CD4-positive, CD25-positive, alpha-beta regulatory T cell (primary cell): ENCODE results near the gene TWIST2. TPM values are rescaled to one million over a fixed set of nuclear protein-coding genes. Genes with fewer than 3 reads are reported as not detected.

ENCODE experiments used
- ATAC-seq, 2 donors: fragments of 150-1000 bp; cut with Tn5 transposase; one replicate each; pipeline ENCODE4 v1.10.0; 2021; ENCODE audit warnings: low read depth in 2 of 2, moderate number of reproducible peaks in 2 of 2, moderate library complexity in 1 of 2
- DNase-seq, 3 donors: peaks; one replicate each; pipeline versions ENCODE4 v3.0.0 to v3.0.0-alpha.2; 2012 to 2022; ENCODE audit warnings: mixed read lengths in 1 of 3
- H3K27ac ChIP-seq: one replicate; pipeline ENCODE4 v1.7.0; 2013; ENCODE audit warnings: mild to moderate bottlenecking, low read length; ENCODE audit not compliant: insufficient read depth, poor library complexity, severe bottlenecking
- H3K27me3 ChIP-seq: one replicate; pipeline ENCODE4 v1.7.0; 2013; ENCODE audit warnings: low read length; ENCODE audit not compliant: control insufficient read depth, insufficient read depth
- H3K36me3 ChIP-seq: one replicate; pipeline ENCODE4 v1.7.0; 2013; ENCODE audit warnings: mild to moderate bottlenecking, low read length, moderate library complexity; ENCODE audit not compliant: control insufficient read depth, insufficient read depth
- H3K4me1 ChIP-seq: 2 replicates; pipeline ENCODE4 v1.7.0; 2013; ENCODE audit warnings: mild to moderate bottlenecking, low read length; ENCODE audit not compliant: insufficient read depth, control insufficient read depth, poor library complexity, severe bottlenecking
- H3K4me3 ChIP-seq: one replicate; pipeline ENCODE4 v1.7.0; 2013; ENCODE audit warnings: low read depth, mild to moderate bottlenecking, low read length, moderate library complexity
- H3K9me3 ChIP-seq, 2 experiments: 1 replicate in 1 of 2; 2 replicates in 1 of 2; pipeline ENCODE4 v1.7.0; 2013; ENCODE audit warnings: low read length in 2 of 2, mild to moderate bottlenecking in 1 of 2, moderate library complexity in 1 of 2; ENCODE audit not compliant: control insufficient read depth in 2 of 2
- H3K27ac Mint-ChIP-seq, 3 donors: one replicate each; pipeline ENCODE4 v1.8.0; 2020 to 2022; ENCODE audit warnings: mild to moderate bottlenecking in 3 of 3, mixed read lengths in 3 of 3, moderate library complexity in 2 of 3
- H3K27me3 Mint-ChIP-seq: one replicate; pipeline ENCODE4 v1.8.0; 2022; ENCODE audit warnings: mild to moderate bottlenecking, mixed read lengths
- H3K36me3 Mint-ChIP-seq: one replicate; pipeline ENCODE4 v1.8.0; 2020; ENCODE audit warnings: mixed read lengths
- H3K4me1 Mint-ChIP-seq, 4 donors: one replicate each; pipeline ENCODE4 v1.8.0; 2020 to 2022; ENCODE audit warnings: mixed read lengths in 4 of 4, mild to moderate bottlenecking in 1 of 4
- H3K4me3 Mint-ChIP-seq, 4 donors: one replicate each; pipeline ENCODE4 v1.8.0; 2020 to 2022; ENCODE audit warnings: mild to moderate bottlenecking in 4 of 4, mixed read lengths in 4 of 4, moderate library complexity in 3 of 4
- H3K9me3 Mint-ChIP-seq, 7 donors: one replicate each; pipeline ENCODE4 v1.8.0; 2020 to 2022; ENCODE audit warnings: mixed read lengths in 7 of 7, mild to moderate bottlenecking in 3 of 7, moderate library complexity in 2 of 7
- polyA plus RNA-seq, 4 donors: library from polyadenylated mRNA; unstranded; fragments of 300-500 nt; fragmentation: Illumina TruSeq; gene quantifications; one replicate each; pipeline ENCODE4 v1.2.3, GENCODE V29; 2021
- total RNA-seq: library from RNA; stranded (reverse); gene quantifications from one replicate; pipeline ENCODE4 v1.2.3, GENCODE V29; 2022

TWIST2 gene
- total and polyA plus RNA-seq, 5 donors from 2014 or later: not detected

DNA sequence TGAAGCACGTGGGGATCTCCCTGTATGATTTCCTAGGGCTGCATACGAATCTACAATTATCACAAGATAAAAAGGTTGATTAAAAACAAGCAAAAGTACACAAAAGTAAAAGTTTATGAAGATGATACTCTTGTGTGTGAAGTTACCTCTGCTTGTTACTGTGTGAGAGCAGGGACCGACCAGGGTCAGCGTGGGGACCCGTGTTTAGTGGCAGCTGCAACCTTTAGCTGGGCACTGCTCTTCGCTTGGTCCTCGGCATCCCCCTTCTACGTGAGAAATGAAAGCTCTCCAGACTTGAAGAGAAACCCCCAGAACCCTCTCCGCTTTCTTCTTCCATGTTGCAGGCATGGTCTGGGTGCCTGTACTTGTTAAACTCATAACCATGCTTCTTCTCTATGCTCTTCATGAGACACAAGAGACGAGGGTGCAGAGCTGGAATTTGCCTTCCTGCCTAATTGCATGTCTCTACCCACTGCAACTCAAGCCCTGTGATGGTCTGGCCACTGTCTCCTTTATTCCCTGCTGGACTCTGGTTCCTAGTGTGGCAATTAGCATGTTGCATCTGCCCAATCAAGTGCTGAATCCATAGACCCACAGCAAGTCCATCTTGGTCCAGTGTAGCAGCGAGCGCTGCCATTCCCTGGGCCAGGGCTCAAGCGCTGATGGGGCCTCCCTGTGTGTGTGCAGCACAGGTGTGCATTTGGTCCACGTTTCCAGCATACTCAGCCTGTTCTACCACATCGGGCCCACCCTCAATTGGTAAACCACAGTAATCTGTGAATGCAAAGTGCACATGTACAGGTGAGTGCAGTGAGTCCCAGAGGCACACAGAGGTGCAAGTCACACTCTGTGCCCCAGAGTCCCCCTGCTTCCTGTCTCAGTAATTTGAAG, 88.5 kb downstream of the TWIST2 start:
- Histone ChIP-seq H3K4me3 (no peak overlapping the region), H3K9me3 (no peaks in the 10 kb centered on the region), H3K4me1 (no peaks in the 10 kb centered on the region), H3K27ac (no peak overlapping the region), H3K36me3 (no peaks in the 10 kb centered on the region), H3K27me3 (no peaks in the 10 kb centered on the region)
- no peak overlapping the region for H3K4me3 Mint-ChIP-seq
- peaks cover 6% of the 10 kb centered on the region for H3K27me3 Mint-ChIP-seq
- no peaks in the 10 kb centered on the region for H3K36me3 Mint-ChIP-seq
- peaks cover 0 to 1% (median 0%) of the 10 kb centered on the region in 7 donors for H3K9me3 Mint-ChIP-seq
- no peaks in the 10 kb centered on the region for H3K4me1 Mint-ChIP-seq
- no peak overlapping the region for H3K27ac Mint-ChIP-seq
- DNase-seq (no peak), ATAC-seq (no peak)

DNA sequence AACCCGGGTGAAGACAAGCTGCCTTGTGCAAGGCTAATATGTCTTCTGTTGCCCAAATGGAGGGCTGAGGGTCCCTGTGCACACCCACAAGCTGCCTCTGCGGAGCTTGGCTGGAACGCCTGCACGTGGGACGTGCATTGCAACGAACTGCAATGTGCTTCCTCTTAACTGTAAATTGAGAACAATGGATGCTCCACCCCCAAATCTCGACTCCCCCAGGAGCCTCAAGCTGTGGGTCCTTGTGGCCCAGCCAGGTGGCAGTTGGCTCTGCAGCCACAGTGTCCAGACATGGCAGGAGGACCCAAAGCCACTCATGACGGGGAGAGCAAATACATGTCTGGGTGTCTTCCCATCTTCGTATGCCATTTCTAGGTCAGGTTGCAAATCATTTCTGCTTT, 90.1 kb downstream of the TWIST2 start:
- no peak overlapping the region for H3K4me3 Mint-ChIP-seq
- no peak overlapping the region for H3K4me3 ChIP-seq
- H3K27me3 Mint-ChIP-seq: peaks cover 6% of the 10 kb centered on the region
- H3K9me3 Mint-ChIP-seq: peaks cover 0 to 1% (median 0%) of the 10 kb centered on the region in 7 donors
- no peaks in the 10 kb centered on the region for H3K9me3 ChIP-seq
- H3K27ac Mint-ChIP-seq: no peak overlapping the region
- no peaks in the 10 kb centered on the region for H3K36me3 ChIP-seq
- DNase-seq: no peak
- no peaks in the 10 kb centered on the region for H3K27me3 ChIP-seq
- H3K4me1 Mint-ChIP-seq: no peaks in the 10 kb centered on the region
- H3K27ac ChIP-seq: no peak overlapping the region
- no peak for ATAC-seq
- no peaks in the 10 kb centered on the region for H3K36me3 Mint-ChIP-seq
- H3K4me1 ChIP-seq: no peaks in the 10 kb centered on the region

DNA sequence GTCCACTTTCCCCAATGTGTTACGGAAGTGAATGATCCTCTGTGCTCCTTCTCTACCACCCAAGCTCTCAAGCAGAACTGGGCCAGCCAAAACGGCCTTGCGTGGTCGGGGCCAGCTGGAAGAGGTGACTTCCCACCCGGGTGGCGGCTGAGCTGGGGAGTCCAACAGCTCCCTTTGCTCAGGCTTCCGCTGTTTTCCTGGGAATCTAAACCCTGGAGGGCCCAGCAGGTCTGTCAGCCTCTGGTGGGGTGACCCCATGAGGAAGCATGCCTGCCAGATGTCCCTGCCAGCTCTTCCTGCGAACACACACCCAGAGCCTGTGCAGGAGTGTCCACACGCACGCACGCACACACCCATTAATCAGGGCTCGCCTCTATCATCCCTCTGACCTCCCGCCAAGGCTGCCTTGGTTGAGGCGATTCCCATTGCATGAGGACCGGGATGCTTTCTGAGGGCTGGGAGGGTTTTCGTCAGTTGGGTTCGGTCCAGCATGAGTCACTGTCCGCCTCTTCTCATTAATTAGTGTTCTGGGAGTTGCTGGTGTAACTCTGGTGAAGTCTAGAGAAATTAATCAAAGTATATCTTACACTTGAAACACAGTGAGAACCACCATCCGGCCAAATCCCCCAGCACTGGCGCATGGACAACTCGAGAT, 90.6 kb downstream of the TWIST2 start:
- ATAC-seq (no peak), DNase-seq (no peak)
- H3K36me3 ChIP-seq: no peaks in the 10 kb centered on the region
- H3K4me3 Mint-ChIP-seq: no peak overlapping the region
- peaks cover 6% of the 10 kb centered on the region for H3K27me3 Mint-ChIP-seq
- H3K4me1 ChIP-seq: no peaks in the 10 kb centered on the region
- no peak overlapping the region for H3K27ac Mint-ChIP-seq
- no peak overlapping the region for H3K27ac ChIP-seq
- no peak overlapping the region for H3K4me3 ChIP-seq
- no peaks in the 10 kb centered on the region for H3K4me1 Mint-ChIP-seq
- H3K9me3 ChIP-seq: no peaks in the 10 kb centered on the region
- no peaks in the 10 kb centered on the region for H3K27me3 ChIP-seq
- H3K9me3 Mint-ChIP-seq: peaks cover 0 to 1% (median 0%) of the 10 kb centered on the region in 7 donors
- no peaks in the 10 kb centered on the region for H3K36me3 Mint-ChIP-seq

DNA sequence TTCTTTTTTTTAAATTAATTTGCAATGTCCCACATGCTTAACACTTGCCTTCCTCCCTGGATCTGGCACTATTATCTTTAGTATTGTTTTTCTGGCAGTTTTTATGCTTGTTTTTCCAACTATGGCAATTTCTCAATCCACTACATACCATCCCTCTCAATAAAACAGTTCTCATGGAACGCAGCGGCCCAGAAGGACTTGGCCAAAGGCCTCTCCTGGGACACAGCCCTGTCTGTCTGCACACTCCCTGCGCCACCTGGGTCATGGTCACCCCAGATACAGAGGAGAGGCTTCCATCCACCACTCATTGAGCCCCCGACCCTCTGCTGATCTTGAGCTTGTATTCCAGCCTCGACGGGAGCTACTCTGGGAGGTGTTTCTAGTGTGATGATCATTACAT, 91.2 kb downstream of the TWIST2 start:
- Histone ChIP-seq H3K4me1 (no peaks in the 10 kb centered on the region), H3K27me3 (no peaks in the 10 kb centered on the region), H3K27ac (no peak overlapping the region), H3K4me3 (no peak overlapping the region), H3K36me3 (no peaks in the 10 kb centered on the region), H3K9me3 (no peaks in the 10 kb centered on the region)
- H3K27ac Mint-ChIP-seq: no peak overlapping the region
- no peaks in the 10 kb centered on the region for H3K36me3 Mint-ChIP-seq
- DNase-seq (no peak), ATAC-seq (no peak)
- no peaks in the 10 kb centered on the region for H3K4me1 Mint-ChIP-seq
- H3K27me3 Mint-ChIP-seq: peaks cover 6% of the 10 kb centered on the region
- H3K9me3 Mint-ChIP-seq: peaks cover 0 to 1% (median 0%) of the 10 kb centered on the region in 7 donors
- no peak overlapping the region for H3K4me3 Mint-ChIP-seq

DNA sequence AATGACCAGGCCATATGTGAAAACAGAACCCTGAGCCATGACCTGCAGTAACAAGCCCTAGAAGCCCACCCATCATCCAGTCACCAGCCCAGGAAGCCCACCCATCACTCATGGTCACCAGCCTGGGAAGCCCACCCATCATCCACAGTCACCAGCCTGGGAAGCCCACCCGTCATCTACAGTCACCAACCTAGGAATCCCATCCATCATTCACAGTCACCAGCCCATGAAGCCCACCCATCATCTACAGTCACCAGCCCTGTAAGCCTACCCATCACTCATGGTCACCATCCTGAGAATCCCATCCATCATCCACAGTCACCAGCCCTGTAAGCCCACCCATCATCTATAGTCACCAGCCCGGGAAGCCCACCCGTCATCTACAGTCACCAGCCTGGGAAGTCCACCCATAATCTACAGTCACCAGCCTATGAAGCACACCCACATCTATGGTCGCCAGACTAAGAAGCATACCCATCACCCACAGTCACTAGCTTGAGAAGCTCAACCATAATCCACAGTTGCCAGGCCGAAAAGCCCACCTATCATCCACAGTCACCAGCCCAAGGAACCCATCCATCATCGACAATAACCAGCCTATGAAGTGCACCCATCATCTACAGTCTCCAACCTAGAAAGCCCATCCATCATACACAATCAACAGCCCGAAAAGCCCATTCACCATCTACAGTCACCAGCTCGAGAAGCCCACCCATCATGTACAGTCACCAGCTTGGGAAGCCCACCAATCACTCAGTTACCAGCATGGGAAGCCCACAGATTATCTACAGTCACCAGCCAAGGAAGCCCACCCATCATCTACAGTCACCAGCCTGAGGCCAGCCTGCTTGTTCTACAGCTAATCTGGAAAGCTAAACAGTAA, 91.9 kb downstream of the TWIST2 start:
- H3K4me1 Mint-ChIP-seq: no peaks in the 10 kb centered on the region
- Histone ChIP-seq H3K9me3 (no peaks in the 10 kb centered on the region), H3K4me3 (no peak overlapping the region), H3K27ac (no peak overlapping the region), H3K4me1 (no peaks in the 10 kb centered on the region), H3K36me3 (no peaks in the 10 kb centered on the region), H3K27me3 (no peaks in the 10 kb centered on the region)
- ATAC-seq: no peak
- peaks cover under 1% of the 10 kb centered on the region for H3K27me3 Mint-ChIP-seq
- peaks cover 0 to 1% (median 0%) of the 10 kb centered on the region in 7 donors for H3K9me3 Mint-ChIP-seq
- H3K27ac Mint-ChIP-seq: no peak overlapping the region
- H3K4me3 Mint-ChIP-seq: no peak overlapping the region
- DNase-seq: no peak
- no peaks in the 10 kb centered on the region for H3K36me3 Mint-ChIP-seq

DNA sequence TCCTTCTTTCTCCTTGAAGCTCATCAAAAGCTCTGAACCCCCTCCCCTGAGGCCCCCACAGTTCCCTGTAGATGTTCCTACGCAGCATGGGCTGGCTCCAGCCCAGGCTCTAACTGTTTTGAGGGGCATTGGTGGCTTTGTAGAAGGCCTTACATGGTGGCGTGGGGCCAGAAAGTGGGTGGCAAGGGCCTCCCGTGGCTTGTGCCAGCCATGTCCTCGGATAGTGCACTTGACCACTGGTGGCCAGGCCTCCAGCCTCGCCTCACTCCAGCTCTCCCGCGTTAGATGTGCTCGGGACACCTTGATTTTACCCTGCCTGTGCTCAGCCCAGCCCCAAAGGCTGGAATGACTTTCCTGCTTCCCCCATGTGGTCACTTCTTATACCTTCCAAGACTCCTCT, 92.9 kb downstream of the TWIST2 start:
- Mint-ChIP-seq H3K4me3 (no peak overlapping the region), H3K27me3 (no peaks in the 10 kb centered on the region)
- DNase-seq: no peak

DNA sequence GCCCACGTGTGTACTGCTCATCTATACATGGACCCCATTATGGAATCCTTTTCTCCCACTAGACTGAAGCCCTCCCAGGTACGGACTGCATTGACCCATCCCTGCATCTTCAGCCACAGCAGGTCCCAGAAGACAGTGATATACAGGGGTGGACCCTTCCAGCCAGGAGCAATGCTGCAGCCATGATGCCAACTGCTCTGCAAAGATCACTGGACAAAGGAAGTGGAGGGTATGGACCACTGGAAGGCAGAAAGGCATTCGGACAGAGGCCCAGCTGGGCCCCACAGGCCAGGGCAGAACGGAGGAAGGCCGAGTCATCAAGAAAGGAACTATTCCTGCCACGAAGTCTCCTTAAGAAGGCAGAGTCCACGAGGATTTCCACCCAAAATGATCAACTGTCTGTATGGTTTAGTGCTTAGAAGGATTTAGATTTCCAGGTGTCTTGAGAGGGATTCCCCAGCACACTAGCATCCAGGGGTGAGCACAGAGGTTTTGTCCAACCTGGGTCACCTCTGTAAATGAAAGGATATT, 93.4 kb downstream of the TWIST2 start:
- no peaks in the 10 kb centered on the region for H3K4me1 Mint-ChIP-seq
- Histone ChIP-seq H3K27ac (no peak overlapping the region), H3K4me1 (no peaks in the 10 kb centered on the region), H3K27me3 (no peaks in the 10 kb centered on the region), H3K9me3 (no peaks in the 10 kb centered on the region), H3K36me3 (no peaks in the 10 kb centered on the region), H3K4me3 (no peak overlapping the region)
- ATAC-seq (no peak), DNase-seq (no peak)
- H3K27ac Mint-ChIP-seq: no peak overlapping the region
- no peak overlapping the region for H3K4me3 Mint-ChIP-seq
- peaks cover 0 to 1% (median 0%) of the 10 kb centered on the region in 7 donors for H3K9me3 Mint-ChIP-seq
- no peaks in the 10 kb centered on the region for H3K36me3 Mint-ChIP-seq
- no peaks in the 10 kb centered on the region for H3K27me3 Mint-ChIP-seq

More for the DNA sequence above, 92.9 kb downstream of the TWIST2 start:
- Histone ChIP-seq H3K9me3 (no peaks in the 10 kb centered on the region), H3K27me3 (no peaks in the 10 kb centered on the region), H3K4me3 (no peak overlapping the region), H3K36me3 (no peaks in the 10 kb centered on the region), H3K4me1 (no peaks in the 10 kb centered on the region), H3K27ac (no peak overlapping the region)
- Mint-ChIP-seq H3K9me3 (peaks cover 0 to 1% (median 0%) of the 10 kb centered on the region in 7 donors), H3K36me3 (no peaks in the 10 kb centered on the region), H3K4me1 (no peaks in the 10 kb centered on the region), H3K27ac (no peak overlapping the region)
- ATAC-seq: no peak
